Osteocyte (in vitro differentiated cells): Measurements from ENCODE around the gene BHMT. TPM values are rescaled to one million over a fixed set of nuclear protein-coding genes. Genes with fewer than 3 reads are reported as not detected.
"Not testable (repeated sequence)": the region's sequence is repeated elsewhere in the genome, so short reads cannot be mapped to it uniquely, and the experiment has no call there.

ENCODE experiments used
- DNase-seq: peaks from one replicate; pipeline ENCODE4 v3.0.0; 2021; ENCODE audit warnings: mixed read lengths; ENCODE audit not compliant: unreplicated experiment; ENCODE audit errors: extremely low spot score
- H3K27ac Mint-ChIP-seq: one replicate; pipeline ENCODE4 v1.8.0; 2021; ENCODE audit warnings: mild to moderate bottlenecking, mixed read lengths; ENCODE audit not compliant: unreplicated experiment
- H3K27me3 Mint-ChIP-seq: one replicate; pipeline ENCODE4 v1.8.0; 2021; ENCODE audit warnings: mixed read lengths; ENCODE audit not compliant: unreplicated experiment
- H3K36me3 Mint-ChIP-seq: one replicate; pipeline ENCODE4 v1.8.0; 2021; ENCODE audit warnings: mixed read lengths; ENCODE audit not compliant: unreplicated experiment
- H3K4me1 Mint-ChIP-seq: one replicate; pipeline ENCODE4 v1.8.0; 2021; ENCODE audit warnings: mixed read lengths; ENCODE audit not compliant: unreplicated experiment
- H3K4me3 Mint-ChIP-seq: one replicate; pipeline ENCODE4 v1.8.0; 2021; ENCODE audit warnings: mild to moderate bottlenecking, moderate library complexity, mixed read lengths; ENCODE audit not compliant: unreplicated experiment
- H3K9me3 Mint-ChIP-seq: one replicate; pipeline ENCODE4 v1.8.0; 2021; ENCODE audit warnings: mixed read lengths; ENCODE audit not compliant: unreplicated experiment
- CTCF ChIP-seq: fragments of 200-600 bp; sonication (generic); IDR thresholded peaks from 2 replicates; pipeline ENCODE4 v1.5.0; 2021; ENCODE audit warnings: antibody characterized with exemption, mild to moderate bottlenecking, moderate library complexity
- total RNA-seq: library from RNA; stranded (reverse); gene quantifications from 2 replicates; pipeline ENCODE4 v1.2.1, GENCODE V29; 2021

BHMT gene
- total RNA-seq, 1 donor from 2014 or later: not detected

- Mint-ChIP-seq H3K4me3 (no peak overlapping the region), H3K27me3 (peaks cover 20% of the 10 kb centered on the region), H3K9me3 (no peaks in the 10 kb centered on the region), H3K4me1 (no peaks in the 10 kb centered on the region), H3K36me3 (no peaks in the 10 kb centered on the region), H3K27ac (no peak overlapping the region)
- no peak for TF ChIP-seq CTCF
- DNase-seq: no peak
These were observed 40.5 kb downstream of the BHMT start for GRCh38 chr5:79151942-79152671.

- Mint-ChIP-seq H3K36me3 (no peaks in the 10 kb centered on the region), H3K27me3 (peaks cover 21% of the 10 kb centered on the region), H3K4me1 (no peaks in the 10 kb centered on the region), H3K9me3 (no peaks in the 10 kb centered on the region), H3K4me3 (no peak overlapping the region), H3K27ac (no peak overlapping the region)
- no peak for TF ChIP-seq CTCF
- no peak for DNase-seq
These were observed 45.7 kb downstream of the BHMT start for GRCh38 chr5:79157305-79157704.

GRCh38 chr5:79161647-79162046 is 50.0 kb downstream of the BHMT start:
- DNase-seq, H3K27me3 Mint-ChIP-seq, H3K4me3 Mint-ChIP-seq, H3K27ac Mint-ChIP-seq, H3K9me3 Mint-ChIP-seq, H3K36me3 Mint-ChIP-seq, H3K4me1 Mint-ChIP-seq: not testable (repeated sequence)

GRCh38 chr5:79168031-79168430 is 56.4 kb downstream of the BHMT start:
- peaks cover 3% of the 10 kb centered on the region for H3K27me3 Mint-ChIP-seq
- H3K4me1 Mint-ChIP-seq: no peaks in the 10 kb centered on the region
- no peaks in the 10 kb centered on the region for H3K36me3 Mint-ChIP-seq
- H3K9me3 Mint-ChIP-seq: no peaks in the 10 kb centered on the region
- H3K27ac Mint-ChIP-seq: no peak overlapping the region
- DNase-seq: no peak
- no peak overlapping the region for H3K4me3 Mint-ChIP-seq
- no peak for TF ChIP-seq CTCF

- Mint-ChIP-seq H3K27me3 (peaks cover 3% of the 10 kb centered on the region), H3K4me1 (no peaks in the 10 kb centered on the region), H3K4me3 (no peak overlapping the region), H3K27ac (no peak overlapping the region), H3K36me3 (no peaks in the 10 kb centered on the region), H3K9me3 (no peaks in the 10 kb centered on the region)
- no peak for TF ChIP-seq CTCF
- DNase-seq: no peak
These were observed 59.1 kb downstream of the BHMT start for GRCh38 chr5:79170661-79171060.
